Neural progenitor cell (in vitro differentiated cells): ENCODE measurements around the gene CHDH. TPM values are rescaled to one million over a fixed set of nuclear protein-coding genes. Genes with fewer than 3 reads are reported as not detected.

Experiments used
- DNase-seq: peaks from one replicate; pipeline ENCODE4 v3.0.0-alpha.2; 2016; ENCODE audit warnings: low spot score
- H2AFZ ChIP-seq: fragments of 200-600 bp; sonication (generic); replicated peaks from 2 replicates; pipeline ENCODE4 v1.6.1; 2016; ENCODE audit warnings: antibody characterized with exemption
- H3F3A ChIP-seq: fragments of 200-600 bp; sonication (generic); 2 replicates; pipeline ENCODE4 v1.6.1; 2016; ENCODE audit warnings: antibody characterized with exemption, low read depth
- H3K27ac ChIP-seq: fragments of 200-600 bp; sonication (generic); 2 replicates; pipeline ENCODE4 v1.5.1; 2016; ENCODE audit warnings: mild to moderate bottlenecking
- H3K27me3 ChIP-seq: fragments of 200-600 bp; sonication (generic); 2 replicates; pipeline ENCODE4 v1.6.1; 2016; ENCODE audit warnings: mild to moderate bottlenecking, moderate library complexity
- H3K36me3 ChIP-seq: fragments of 200-600 bp; sonication (generic); 2 replicates; pipeline ENCODE4 v1.5.1; 2016
- H3K4me1 ChIP-seq: fragments of 200-600 bp; sonication (generic); 2 replicates; pipeline ENCODE4 v1.6.1; 2016; ENCODE audit warnings: mixed run types
- H3K4me2 ChIP-seq: fragments of 200-600 bp; sonication (generic); 2 replicates; pipeline ENCODE4 v1.6.1; 2016
- H3K4me3 ChIP-seq: fragments of 200-600 bp; sonication (generic); 2 replicates; pipeline ENCODE4 v1.5.1; 2016
- H3K79me2 ChIP-seq: fragments of 200-600 bp; sonication (generic); 2 replicates; pipeline ENCODE4 v1.6.1; 2016; ENCODE audit warnings: low read depth
- H3K9ac ChIP-seq: fragments of 200-600 bp; sonication (generic); 2 replicates; pipeline ENCODE4 v1.6.1; 2016
- H3K9me3 ChIP-seq: fragments of 200-600 bp; sonication (generic); 2 replicates; pipeline ENCODE4 v1.5.1; 2016; ENCODE audit warnings: low read depth
- H4K20me1 ChIP-seq: fragments of 200-600 bp; sonication (generic); 2 replicates; pipeline ENCODE4 v1.6.1; 2016; ENCODE audit warnings: low read depth
- H3K27ac Mint-ChIP-seq: 3 replicates; pipeline ENCODE4 v1.8.0; 2021; ENCODE audit warnings: mixed read lengths
- H3K27me3 Mint-ChIP-seq: 2 replicates; pipeline ENCODE4 v1.8.0; 2022; ENCODE audit warnings: low read depth, mild to moderate bottlenecking, inconsistent platforms, moderate library complexity, mixed read lengths; ENCODE audit not compliant: insufficient read depth
- H3K36me3 Mint-ChIP-seq: 3 replicates; pipeline ENCODE4 v1.8.0; 2021; ENCODE audit warnings: mixed read lengths
- H3K4me1 Mint-ChIP-seq: 3 replicates; pipeline ENCODE4 v1.8.0; 2021; ENCODE audit warnings: mixed read lengths
- H3K4me3 Mint-ChIP-seq: 3 replicates; pipeline ENCODE4 v1.8.0; 2021; ENCODE audit warnings: mild to moderate bottlenecking, moderate library complexity, mixed read lengths
- H3K9me3 Mint-ChIP-seq: 3 replicates; pipeline ENCODE4 v1.8.0; 2020; ENCODE audit warnings: mixed read lengths
- EZH2 ChIP-seq: fragments of 200-600 bp; sonication (generic); IDR thresholded peaks from 2 replicates; pipeline ENCODE4 v1.6.1; 2017; ENCODE audit warnings: antibody characterized with exemption, mild to moderate bottlenecking, moderate library complexity
- EZH2phosphoT487 ChIP-seq: fragments of 200-600 bp; sonication (generic); IDR thresholded peaks from 2 replicates; pipeline ENCODE4 v1.6.1; 2017; ENCODE audit warnings: antibody characterized with exemption
- total RNA-seq: library from RNA; depleted of rRNA; stranded (reverse); fragments of >200 nt; gene quantifications from 2 replicates; pipeline ENCODE4 v1.2.3, GENCODE V29; 2015; ENCODE audit warnings: low replicate concordance
- TF ChIP-seq, protein P1 (sequence below): fragments of 200-600 bp; sonication (generic); IDR thresholded peaks from 2 replicates; pipeline ENCODE4 v1.5.1; 2017; ENCODE audit warnings: antibody characterized with exemption, mild to moderate bottlenecking

The CHDH gene
- total RNA-seq, 1 donor from 2014 or later = 1.5 TPM

DNA sequence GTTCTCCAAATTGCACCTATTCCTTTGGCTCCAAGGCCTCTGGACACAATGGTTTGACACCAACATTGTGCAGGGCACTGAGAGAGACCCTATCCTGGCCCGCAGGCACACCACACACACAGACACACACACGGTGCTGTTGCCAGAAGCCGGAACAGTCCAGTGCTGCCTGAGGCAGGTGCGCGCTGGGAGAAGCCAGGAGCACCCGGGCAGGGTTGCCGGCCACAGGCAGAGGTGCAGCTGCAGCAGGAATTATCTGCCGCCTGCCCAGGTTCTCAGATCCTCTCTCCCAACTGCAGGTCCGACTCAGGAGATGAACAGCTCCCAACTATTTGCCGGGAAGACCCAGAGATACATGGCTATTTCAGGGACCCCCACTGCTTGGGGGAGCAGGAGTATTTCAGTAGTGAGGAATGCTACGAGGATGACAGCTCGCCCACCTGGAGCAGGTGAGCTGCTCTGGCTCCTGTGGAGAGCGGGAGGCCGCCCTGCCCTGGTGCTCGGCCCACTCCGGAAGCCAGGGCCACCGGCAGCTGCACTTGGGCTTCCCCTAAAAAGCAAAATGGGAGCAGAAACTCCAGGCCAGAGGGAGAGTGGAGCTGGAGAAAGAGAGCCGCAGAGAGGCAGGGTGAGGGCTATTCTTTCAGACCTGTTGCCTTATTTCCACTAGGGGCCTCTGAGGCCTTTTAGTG lies 42.9 kb downstream of the CHDH start:
- Histone ChIP-seq H3K36me3 (no peaks in the 10 kb centered on the region), H4K20me1 (no peaks in the 10 kb centered on the region), H3K27me3 (no peaks in the 10 kb centered on the region), H3K27ac (no peak overlapping the region), H3K9ac (no peak overlapping the region), H3K4me2 (no peak overlapping the region), H3K9me3 (no peaks in the 10 kb centered on the region), H3K4me3 (no peak overlapping the region), H2AFZ (no peak overlapping the region), H3K4me1 (no peaks in the 10 kb centered on the region), H3F3A (no peaks in the 10 kb centered on the region), H3K79me2 (no peaks in the 10 kb centered on the region)
- TF ChIP-seq EZH2 (no peak), EZH2phosphoT487 (no peak)
- TF ChIP-seq, protein P1, sequence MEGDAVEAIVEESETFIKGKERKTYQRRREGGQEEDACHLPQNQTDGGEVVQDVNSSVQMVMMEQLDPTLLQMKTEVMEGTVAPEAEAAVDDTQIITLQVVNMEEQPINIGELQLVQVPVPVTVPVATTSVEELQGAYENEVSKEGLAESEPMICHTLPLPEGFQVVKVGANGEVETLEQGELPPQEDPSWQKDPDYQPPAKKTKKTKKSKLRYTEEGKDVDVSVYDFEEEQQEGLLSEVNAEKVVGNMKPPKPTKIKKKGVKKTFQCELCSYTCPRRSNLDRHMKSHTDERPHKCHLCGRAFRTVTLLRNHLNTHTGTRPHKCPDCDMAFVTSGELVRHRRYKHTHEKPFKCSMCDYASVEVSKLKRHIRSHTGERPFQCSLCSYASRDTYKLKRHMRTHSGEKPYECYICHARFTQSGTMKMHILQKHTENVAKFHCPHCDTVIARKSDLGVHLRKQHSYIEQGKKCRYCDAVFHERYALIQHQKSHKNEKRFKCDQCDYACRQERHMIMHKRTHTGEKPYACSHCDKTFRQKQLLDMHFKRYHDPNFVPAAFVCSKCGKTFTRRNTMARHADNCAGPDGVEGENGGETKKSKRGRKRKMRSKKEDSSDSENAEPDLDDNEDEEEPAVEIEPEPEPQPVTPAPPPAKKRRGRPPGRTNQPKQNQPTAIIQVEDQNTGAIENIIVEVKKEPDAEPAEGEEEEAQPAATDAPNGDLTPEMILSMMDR = no peak
- Mint-ChIP-seq H3K27me3 (peaks cover 3% of the 10 kb centered on the region), H3K36me3 (no peaks in the 10 kb centered on the region), H3K4me3 (no peak overlapping the region), H3K4me1 (peaks cover 31% of the 10 kb centered on the region), H3K27ac (no peak overlapping the region), H3K9me3 (no peaks in the 10 kb centered on the region)
- no peak for DNase-seq

DNA sequence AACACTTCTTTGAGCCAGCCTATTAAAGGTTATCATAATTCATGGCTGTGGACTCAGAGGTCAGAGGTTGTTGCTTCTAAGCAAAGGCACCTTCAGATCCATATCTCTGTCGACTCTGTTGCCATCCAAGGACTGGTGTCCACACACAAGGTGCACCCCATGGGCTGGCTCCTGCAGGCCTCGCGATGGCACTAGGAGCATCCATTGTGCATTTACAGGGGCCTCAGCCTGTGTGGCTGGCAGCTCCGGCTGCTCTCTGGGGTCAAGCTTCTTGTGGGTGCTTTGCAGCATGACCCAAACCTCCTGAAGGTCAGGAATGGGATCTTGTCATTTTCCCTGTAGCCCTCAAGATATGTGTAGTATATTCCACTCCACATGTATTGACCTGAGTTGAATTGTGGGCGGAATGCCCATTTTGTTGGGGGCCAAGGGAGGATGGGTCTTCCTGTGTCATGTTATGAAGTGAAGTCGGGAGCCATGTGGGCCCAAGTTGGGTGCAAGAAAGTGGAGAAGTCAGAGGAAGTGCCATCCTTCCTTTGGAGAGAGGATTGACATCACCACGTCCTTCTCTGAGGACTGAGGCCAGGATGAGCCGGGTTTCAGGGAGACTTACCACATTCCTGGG lies 43.9 kb downstream of the CHDH start:
- no peak overlapping the region for H3K4me3 ChIP-seq
- H3F3A ChIP-seq = no peaks in the 10 kb centered on the region
- no peak overlapping the region for H3K27ac ChIP-seq
- no peaks in the 10 kb centered on the region for H4K20me1 ChIP-seq
- Mint-ChIP-seq H3K4me1 (peaks cover 28% of the 10 kb centered on the region), H3K4me3 (no peak overlapping the region), H3K9me3 (no peaks in the 10 kb centered on the region), H3K27ac (no peak overlapping the region), H3K36me3 (no peaks in the 10 kb centered on the region), H3K27me3 (peaks cover 3% of the 10 kb centered on the region)
- no peak for DNase-seq
- H3K9me3 ChIP-seq = no peaks in the 10 kb centered on the region
- H3K27me3 ChIP-seq = no peaks in the 10 kb centered on the region
- no peaks in the 10 kb centered on the region for H3K4me1 ChIP-seq
- no peak overlapping the region for H3K4me2 ChIP-seq
- H3K9ac ChIP-seq = no peak overlapping the region
- no peaks in the 10 kb centered on the region for H3K79me2 ChIP-seq
- no peaks in the 10 kb centered on the region for H3K36me3 ChIP-seq
- H2AFZ ChIP-seq = no peak overlapping the region
- TF ChIP-seq, protein P1 = no peak
- no peak for TF ChIP-seq EZH2
- no peak for TF ChIP-seq EZH2phosphoT487

DNA sequence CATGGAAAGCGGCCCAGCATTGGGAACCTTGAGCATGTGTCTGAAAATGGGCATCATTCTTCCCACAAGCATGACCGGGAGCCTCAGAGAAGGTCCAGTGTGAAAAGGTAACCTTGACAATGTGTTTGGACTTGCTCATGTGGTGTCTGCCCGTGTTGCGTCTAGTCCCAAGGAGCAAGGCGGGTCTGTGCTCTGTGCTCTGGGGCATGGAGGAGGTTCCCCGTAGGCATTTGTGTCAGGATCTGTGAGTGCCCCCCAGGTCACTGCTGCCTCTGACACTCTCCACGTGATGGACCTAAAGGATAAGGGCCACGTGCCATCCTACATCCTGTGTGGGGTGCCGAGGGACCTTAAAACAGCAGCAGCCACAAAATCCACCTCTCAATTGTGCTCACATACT lies 44.9 kb downstream of the CHDH start:
- H3K9me3 Mint-ChIP-seq = no peaks in the 10 kb centered on the region
- no peaks in the 10 kb centered on the region for H4K20me1 ChIP-seq
- H3K4me1 Mint-ChIP-seq = peaks cover 21% of the 10 kb centered on the region
- H3K9me3 ChIP-seq = no peaks in the 10 kb centered on the region
- H3F3A ChIP-seq = no peaks in the 10 kb centered on the region
- no peaks in the 10 kb centered on the region for H3K4me1 ChIP-seq
- no peak for DNase-seq
- no peak overlapping the region for H3K4me3 Mint-ChIP-seq
- H3K27me3 Mint-ChIP-seq = no peaks in the 10 kb centered on the region
- no peaks in the 10 kb centered on the region for H3K27me3 ChIP-seq
- no peaks in the 10 kb centered on the region for H3K36me3 ChIP-seq
- H3K4me3 ChIP-seq = no peak overlapping the region
- H3K9ac ChIP-seq = no peak overlapping the region
- TF ChIP-seq EZH2phosphoT487 = no peak
- TF ChIP-seq, protein P1 = no peak
- no peak for TF ChIP-seq EZH2
- no peak overlapping the region for H3K27ac ChIP-seq
- H3K79me2 ChIP-seq = no peaks in the 10 kb centered on the region
- H3K27ac Mint-ChIP-seq = no peak overlapping the region
- no peak overlapping the region for H3K4me2 ChIP-seq
- H2AFZ ChIP-seq = no peak overlapping the region
- no peaks in the 10 kb centered on the region for H3K36me3 Mint-ChIP-seq
